ENCODE results near the gene PDZD4.
A peak's percentile ranks its signal among the peaks of the same experiment; 100 is the strongest.

PDZD4 gene

GRCh38 chrX:153830640-153831428 is 490 bp upstream of the PDZD4 start:
- Histone ChIP-seq H3K9ac (ENCODE audit: low read depth, low read length) (no peak overlapping the region), H3K27ac (ENCODE audit: low read depth, low read length) (peak overlapping the region; percentile 46; the same call in 1 of the 2 replicates), H3K27me3 (ENCODE audit: insufficient read depth, low read length) (peaks cover 39% of the 10 kb centered on the region; the same call in 1 of the 2 replicates), H3K4me1 (ENCODE audit: insufficient read depth, low read length) (peaks cover 14% of the 10 kb centered on the region), H3K36me3 (ENCODE audit: insufficient read depth, low read length) (no peaks in the 10 kb centered on the region), H3K9me3 (ENCODE audit: insufficient read depth, low read depth, low read length) (no peaks in the 10 kb centered on the region), H3K4me3 (ENCODE audit: low read length) (peak overlapping the region; percentile 53)
- under 1% methylated on average over 95 of the region's 102 CpGs for WGBS

- under 1% methylated on average over 27 of the region's 27 CpGs for WGBS
- H3K4me3 ChIP-seq (ENCODE audit: low read length), result peak overlapping the region; percentile 72
- peaks cover 20% of the 10 kb centered on the region for H3K4me1 ChIP-seq (ENCODE audit: insufficient read depth, low read length)
- peak overlapping the region; percentile 63; the same call in 1 of the 2 replicates for H3K27ac ChIP-seq (ENCODE audit: low read depth, low read length)
- H3K9me3 ChIP-seq (ENCODE audit: insufficient read depth, low read depth, low read length), result no peaks in the 10 kb centered on the region
- no peaks in the 10 kb centered on the region for H3K36me3 ChIP-seq (ENCODE audit: insufficient read depth, low read length)
- H3K9ac ChIP-seq (ENCODE audit: low read depth, low read length), result peak overlapping the region; percentile 64
- peaks cover 39% of the 10 kb centered on the region; the same call in 1 of the 2 replicates for H3K27me3 ChIP-seq (ENCODE audit: insufficient read depth, low read length)
Observed at GRCh38 chrX:153829549-153829798, 870 bp downstream of the PDZD4 start.

GRCh38 chrX:153828723-153829548 is 1.4 kb downstream of the PDZD4 start:
- peaks cover 39% of the 10 kb centered on the region; the same call in 1 of the 2 replicates for H3K27me3 ChIP-seq (ENCODE audit: insufficient read depth, low read length)
- H3K9me3 ChIP-seq (ENCODE audit: insufficient read depth, low read depth, low read length), result no peaks in the 10 kb centered on the region
- H3K27ac ChIP-seq (ENCODE audit: low read depth, low read length), result peak overlapping the region; percentile 94
- peak overlapping the region; percentile 73 for H3K9ac ChIP-seq (ENCODE audit: low read depth, low read length)
- H3K4me1 ChIP-seq (ENCODE audit: insufficient read depth, low read length), result peaks cover 20% of the 10 kb centered on the region
- H3K4me3 ChIP-seq (ENCODE audit: low read length), result peak overlapping the region; percentile 72
- WGBS, result under 1% methylated on average over 44 of the region's 50 CpGs
- no peaks in the 10 kb centered on the region for H3K36me3 ChIP-seq (ENCODE audit: insufficient read depth, low read length)

- H3K27me3 ChIP-seq (ENCODE audit: insufficient read depth, low read length), result peaks cover 39% of the 10 kb centered on the region; the same call in 1 of the 2 replicates
- no peaks in the 10 kb centered on the region for H3K9me3 ChIP-seq (ENCODE audit: insufficient read depth, low read depth, low read length)
- 3% methylated on average over 17 of the region's 17 CpGs for WGBS
- peak overlapping the region; percentile 72 for H3K4me3 ChIP-seq (ENCODE audit: low read length)
- H3K36me3 ChIP-seq (ENCODE audit: insufficient read depth, low read length), result no peaks in the 10 kb centered on the region
- peaks cover 20% of the 10 kb centered on the region for H3K4me1 ChIP-seq (ENCODE audit: insufficient read depth, low read length)
- peak overlapping the region; percentile 94 for H3K27ac ChIP-seq (ENCODE audit: low read depth, low read length)
- H3K9ac ChIP-seq (ENCODE audit: low read depth, low read length), result peak overlapping the region; percentile 73
Observed at GRCh38 chrX:153828308-153828707, 2.0 kb downstream of the PDZD4 start.

- Histone ChIP-seq H3K36me3 (ENCODE audit: insufficient read depth, low read length) (no peaks in the 10 kb centered on the region), H3K9ac (ENCODE audit: low read depth, low read length) (peak overlapping the region; percentile 73; the same call in 1 of the 2 replicates), H3K9me3 (ENCODE audit: insufficient read depth, low read depth, low read length) (no peaks in the 10 kb centered on the region), H3K27me3 (ENCODE audit: insufficient read depth, low read length) (peaks cover 39% of the 10 kb centered on the region; the same call in 1 of the 2 replicates), H3K4me1 (ENCODE audit: insufficient read depth, low read length) (peaks cover 20% of the 10 kb centered on the region), H3K4me3 (ENCODE audit: low read length) (peak overlapping the region; percentile 72), H3K27ac (ENCODE audit: low read depth, low read length) (peak overlapping the region; percentile 94; the same call in 1 of the 2 replicates)
- WGBS, result 64% methylated on average over 9 of the region's 9 CpGs
Observed at GRCh38 chrX:153827903-153828302, 2.4 kb downstream of the PDZD4 start.

- H3K4me3 ChIP-seq (ENCODE audit: low read length), result peak overlapping the region; percentile 72
- peaks cover 20% of the 10 kb centered on the region for H3K4me1 ChIP-seq (ENCODE audit: insufficient read depth, low read length)
- no peaks in the 10 kb centered on the region for H3K9me3 ChIP-seq (ENCODE audit: insufficient read depth, low read depth, low read length)
- no peaks in the 10 kb centered on the region for H3K36me3 ChIP-seq (ENCODE audit: insufficient read depth, low read length)
- peak overlapping the region; percentile 77; the same call in 1 of the 2 replicates for H3K27ac ChIP-seq (ENCODE audit: low read depth, low read length)
- no peak overlapping the region for H3K9ac ChIP-seq (ENCODE audit: low read depth, low read length)
- peaks cover 34% of the 10 kb centered on the region; the same call in 1 of the 2 replicates for H3K27me3 ChIP-seq (ENCODE audit: insufficient read depth, low read length)
- WGBS, result 54% methylated on average over 2 of the region's 3 CpGs
Observed at GRCh38 chrX:153827016-153827415, 3.3 kb downstream of the PDZD4 start.

GRCh38 chrX:153825042-153825441 is 5.3 kb downstream of the PDZD4 start:
- peaks cover 27% of the 10 kb centered on the region for H3K4me1 ChIP-seq (ENCODE audit: insufficient read depth, low read length)
- H3K27ac ChIP-seq (ENCODE audit: low read depth, low read length), result no peak overlapping the region
- WGBS, result 89% methylated on average over 8 of the region's 8 CpGs
- no peaks in the 10 kb centered on the region for H3K9me3 ChIP-seq (ENCODE audit: insufficient read depth, low read depth, low read length)
- H3K36me3 ChIP-seq (ENCODE audit: insufficient read depth, low read length), result no peaks in the 10 kb centered on the region
- no peak overlapping the region for H3K4me3 ChIP-seq (ENCODE audit: low read length)
- H3K27me3 ChIP-seq (ENCODE audit: insufficient read depth, low read length), result peaks cover 24% of the 10 kb centered on the region; the same call in 1 of the 2 replicates
- no peak overlapping the region for H3K9ac ChIP-seq (ENCODE audit: low read depth, low read length)

GRCh38 chrX:153824348-153824747 is 6.0 kb downstream of the PDZD4 start:
- H3K36me3 ChIP-seq (ENCODE audit: insufficient read depth, low read length), result no peaks in the 10 kb centered on the region
- H3K27ac ChIP-seq (ENCODE audit: low read depth, low read length), result no peak overlapping the region
- 96% methylated on average over 10 of the region's 10 CpGs for WGBS
- peaks cover 27% of the 10 kb centered on the region for H3K4me1 ChIP-seq (ENCODE audit: insufficient read depth, low read length)
- peaks cover 18% of the 10 kb centered on the region; the same call in 1 of the 2 replicates for H3K27me3 ChIP-seq (ENCODE audit: insufficient read depth, low read length)
- H3K4me3 ChIP-seq (ENCODE audit: low read length), result no peak overlapping the region
- H3K9ac ChIP-seq (ENCODE audit: low read depth, low read length), result no peak overlapping the region
- H3K9me3 ChIP-seq (ENCODE audit: insufficient read depth, low read depth, low read length), result no peaks in the 10 kb centered on the region

DNA sequence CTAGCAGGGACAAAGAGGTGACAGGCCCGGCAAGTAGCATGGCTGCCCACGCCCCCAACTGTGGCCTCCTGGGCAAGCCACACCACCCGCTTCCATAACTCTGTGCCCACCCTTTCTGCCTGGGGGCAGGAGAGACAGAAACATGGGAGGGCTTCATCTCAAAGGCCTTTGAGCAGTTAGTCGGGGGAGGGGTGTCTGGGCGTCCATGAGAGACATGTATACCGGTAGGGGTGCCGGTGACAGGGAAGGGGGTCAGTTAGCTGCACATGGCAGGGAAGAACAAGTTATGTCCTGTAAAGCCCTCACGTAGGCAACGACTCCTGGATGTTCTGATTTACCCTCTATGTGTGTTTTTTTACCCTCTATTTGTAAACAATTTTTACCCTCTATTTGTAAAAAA is 9.3 kb downstream of the PDZD4 start:
- Histone ChIP-seq H3K36me3 (ENCODE audit: insufficient read depth, low read length) (no peaks in the 10 kb centered on the region), H3K4me1 (ENCODE audit: insufficient read depth, low read length) (peaks cover 12% of the 10 kb centered on the region), H3K27me3 (ENCODE audit: insufficient read depth, low read length) (no peaks in the 10 kb centered on the region), H3K9ac (ENCODE audit: low read depth, low read length) (no peak overlapping the region), H3K27ac (ENCODE audit: low read depth, low read length) (no peak overlapping the region), H3K9me3 (ENCODE audit: insufficient read depth, low read depth, low read length) (no peaks in the 10 kb centered on the region), H3K4me3 (ENCODE audit: low read length) (no peak overlapping the region)
- 70% methylated on average over 8 of the region's 9 CpGs for WGBS

GRCh38 chrX:153820601-153821000 is 9.7 kb downstream of the PDZD4 start:
- peaks cover 12% of the 10 kb centered on the region for H3K4me1 ChIP-seq (ENCODE audit: insufficient read depth, low read length)

More at GRCh38 chrX:153820601-153821000, 9.7 kb downstream of the PDZD4 start:
- no peak overlapping the region for H3K27ac ChIP-seq (ENCODE audit: low read depth, low read length)
- H3K4me3 ChIP-seq (ENCODE audit: low read length), result no peak overlapping the region
- H3K9ac ChIP-seq (ENCODE audit: low read depth, low read length), result no peak overlapping the region
- H3K36me3 ChIP-seq (ENCODE audit: insufficient read depth, low read length), result no peaks in the 10 kb centered on the region
- H3K27me3 ChIP-seq (ENCODE audit: insufficient read depth, low read length), result no peaks in the 10 kb centered on the region
- H3K9me3 ChIP-seq (ENCODE audit: insufficient read depth, low read depth, low read length), result no peaks in the 10 kb centered on the region
- WGBS, result 84% methylated on average over 7 of the region's 7 CpGs
